IMR-90 (cell line): ENCODE results near the gene FOXP4. TPM values are rescaled to one million over a fixed set of nuclear protein-coding genes. Genes with fewer than 3 reads are reported as not detected.

Experiments
- ATAC-seq: fragments of 200-7000 bp; cut with Tn5 transposase; 2 replicates; pipeline ENCODE4 v1.9.1; 2020; ENCODE audit warnings: low read depth, mild to moderate bottlenecking, moderate library complexity
- BruUV-seq: library from RNA; stranded (reverse); fragments of 400-500 nt; replicated peaks from 2 replicates; lab custom pipeline; 2021; lab: Mats Ljungman, UMichigan
- CTCF ChIA-PET: fragments of 300-600 bp; formaldehyde crosslinking; extraction: SDS; loops from one replicate; lab custom pipeline; 2021; ENCODE audit warnings: antibody characterized with exemption; lab: Yijun Ruan, JAX
- POLR2A ChIA-PET: fragments of 300-600 bp; sonication (Branson Sonifier 250); formaldehyde crosslinking; loops from one replicate; lab custom pipeline; 2022; ENCODE audit warnings: antibody characterized with exemption; ENCODE audit not compliant: unreplicated experiment; lab: Charles Lee
- DNase-seq: peaks from one replicate; pipeline ENCODE4 v3.0.0; 2013
- H2AFZ ChIP-seq: replicated peaks from 2 replicates; pipeline ENCODE3; 2013; ENCODE audit warnings: low read length, mild to moderate bottlenecking; ENCODE audit not compliant: poor library complexity
- H2AK5ac ChIP-seq: 2 replicates; pipeline ENCODE4 v1.6.1; 2013; ENCODE audit warnings: low read depth, low read length, inconsistent platforms
- H2AK9ac ChIP-seq: replicated peaks from 2 replicates; pipeline ENCODE3; 2013; ENCODE audit warnings: mild to moderate bottlenecking, low read depth, low read length, moderate library complexity; ENCODE audit not compliant: poor library complexity
- H2BK120ac ChIP-seq: 2 replicates; pipeline ENCODE4 v1.6.1; 2013; ENCODE audit warnings: low read depth, low read length, inconsistent platforms
- H2BK15ac ChIP-seq: 3 replicates; pipeline ENCODE4 v1.6.1; 2013; ENCODE audit warnings: low read depth, low read length, inconsistent platforms
- H2BK20ac ChIP-seq: 2 replicates; pipeline ENCODE4 v1.6.1; 2013; ENCODE audit warnings: low read depth, mild to moderate bottlenecking, inconsistent platforms, low read length, moderate library complexity
- H2BK5ac ChIP-seq: 2 replicates; pipeline ENCODE4 v1.6.1; 2013; ENCODE audit warnings: mild to moderate bottlenecking, low read depth, low read length, inconsistent platforms; ENCODE audit not compliant: poor library complexity, severe bottlenecking
- H3K14ac ChIP-seq: replicated peaks from 2 replicates; pipeline ENCODE4 v1.6.1; 2013; ENCODE audit warnings: low read depth, low read length, inconsistent platforms
- H3K18ac ChIP-seq: 2 replicates; pipeline ENCODE4 v1.6.1; 2013; ENCODE audit warnings: low read depth, low read length, control low read depth
- H3K23ac ChIP-seq: 2 replicates; pipeline ENCODE4 v1.6.1; 2013; ENCODE audit warnings: low read depth, low read length, inconsistent platforms
- H3K27ac ChIP-seq: 2 replicates; pipeline ENCODE4 v1.5.1; 2013; ENCODE audit warnings: mild to moderate bottlenecking, control low read depth, low read length; ENCODE audit not compliant: insufficient read depth
- H3K27me3 ChIP-seq: 2 replicates; pipeline ENCODE4 v1.6.1; 2013; ENCODE audit warnings: low read length; ENCODE audit not compliant: control insufficient read depth, insufficient read depth
- H3K36me3 ChIP-seq: 2 replicates; pipeline ENCODE4 v1.6.1; 2013; ENCODE audit warnings: low read length, mixed read lengths; ENCODE audit not compliant: control insufficient read depth, insufficient read depth
- H3K4ac ChIP-seq: 2 replicates; pipeline ENCODE4 v1.6.1; 2013; ENCODE audit warnings: low read depth, low read length, inconsistent platforms
- H3K4me1 ChIP-seq: 2 replicates; pipeline ENCODE4 v1.6.1; 2013; ENCODE audit warnings: low read length, mixed read lengths; ENCODE audit not compliant: control insufficient read depth, insufficient read depth
- H3K4me2 ChIP-seq: 2 replicates; pipeline ENCODE4 v1.6.1; 2013; ENCODE audit warnings: low read depth, mild to moderate bottlenecking, control low read depth, low read length, moderate library complexity
- H3K4me3 ChIP-seq: 2 replicates; pipeline ENCODE4 v1.5.1; 2013; ENCODE audit warnings: low read depth, mild to moderate bottlenecking, control low read depth, low read length, moderate library complexity; ENCODE audit not compliant: insufficient read depth
- H3K56ac ChIP-seq: 2 replicates; pipeline ENCODE4 v1.6.1; 2013; ENCODE audit warnings: low read length, inconsistent platforms; ENCODE audit not compliant: insufficient read depth; ENCODE audit errors: extremely low read depth
- H3K79me1 ChIP-seq, 2 experiments: 2 replicates each; pipeline ENCODE4 v1.6.1; 2013; ENCODE audit warnings: low read length in 2 of 2, inconsistent platforms in 1 of 2, low read depth in 1 of 2
- H3K9ac ChIP-seq: 2 replicates; pipeline ENCODE4 v1.6.1; 2013; ENCODE audit warnings: low read depth, low read length, control low read depth
- H3K9me1 ChIP-seq: 2 replicates; pipeline ENCODE4 v1.6.1; 2013; ENCODE audit warnings: low read length, inconsistent platforms; ENCODE audit not compliant: insufficient read depth
- H3K9me3 ChIP-seq: 2 replicates; pipeline ENCODE4 v1.6.1; 2013; ENCODE audit warnings: low read length; ENCODE audit not compliant: control insufficient read depth, insufficient read depth
- H4K20me1 ChIP-seq: 2 replicates; pipeline ENCODE4 v1.6.1; 2013; ENCODE audit warnings: low read length, inconsistent platforms; ENCODE audit not compliant: insufficient read depth
- H4K5ac ChIP-seq: 2 replicates; pipeline ENCODE4 v1.6.1; 2013; ENCODE audit warnings: mild to moderate bottlenecking, low read depth, low read length, control low read depth
- H4K8ac ChIP-seq, 2 experiments: 2 replicates each; pipeline ENCODE4 v1.6.1; 2013; ENCODE audit warnings: low read depth in 2 of 2, low read length in 2 of 2, control low read depth in 1 of 2, inconsistent platforms in 1 of 2
- H4K91ac ChIP-seq: 2 replicates; pipeline ENCODE4 v1.6.1; 2013; ENCODE audit warnings: low read depth, low read length, inconsistent platforms; ENCODE audit not compliant: insufficient read depth
- CHD1 ChIP-seq: IDR thresholded peaks from 2 replicates; pipeline ENCODE4 v1.6.1; 2012; ENCODE audit warnings: low read depth, low read length, improper control_type of control experiment
- MAZ ChIP-seq: IDR thresholded peaks from 2 replicates; pipeline ENCODE4 v1.6.1; 2012; ENCODE audit warnings: low read depth, mild to moderate bottlenecking, low read length, improper control_type of control experiment, moderate library complexity, borderline replicate concordance
- WGBS, 2 experiments: methylation state at CpG; one replicate each; pipeline versions ENCODE4 v1.1.5 to v1.1.7; 2013; ENCODE audit warnings: missing lambda C conversion rate in 2 of 2; ENCODE audit not compliant: insufficient read length in 1 of 2; ENCODE audit errors: extremely low coverage in 2 of 2; 5-methylcytosine and 5-hydroxymethylcytosine counted together
- dilution Hi-C: fragments of 300-500 bp; cut with HindIII; formaldehyde crosslinking; loops from one replicate; pipeline ENCODE4 v1.14.3; 2018; ENCODE audit warnings: low sequenced_read_pairs; ENCODE audit not compliant: unreplicated experiment
- in situ Hi-C: fragments of 300-500 bp; cut with MboI; formaldehyde crosslinking; loops from 3 replicates; pipeline ENCODE4 v1.14.3; 2019; ENCODE audit warnings: low sequenced_read_pairs, inconsistent platforms, mixed read lengths
- intact Hi-C: fragments of 100-400 bp; cut with micrococcal nuclease; formaldehyde crosslinking; loops from 2 replicates; pipeline ENCODE4 v1.10.0; 2022
- polyA plus RNA-seq, 3 experiments: library from polyadenylated mRNA; depleted of rRNA; stranded (reverse); fragments of >200 nt; gene quantifications; 2 replicates each; pipeline ENCODE4 v1.2.3, GENCODE V29; 2012; ENCODE audit warnings: low replicate concordance in 1 of 3
- total RNA-seq: library from RNA; depleted of rRNA; stranded (reverse); fragments of >200 nt; gene quantifications from 2 replicates; pipeline ENCODE4 v1.2.3, GENCODE V29; 2012

The FOXP4 gene
- total and polyA plus RNA-seq, 2 of the 4 experiments (the other 2 are of a cell fraction) = 0.72 to 9.5 TPM

DNA sequence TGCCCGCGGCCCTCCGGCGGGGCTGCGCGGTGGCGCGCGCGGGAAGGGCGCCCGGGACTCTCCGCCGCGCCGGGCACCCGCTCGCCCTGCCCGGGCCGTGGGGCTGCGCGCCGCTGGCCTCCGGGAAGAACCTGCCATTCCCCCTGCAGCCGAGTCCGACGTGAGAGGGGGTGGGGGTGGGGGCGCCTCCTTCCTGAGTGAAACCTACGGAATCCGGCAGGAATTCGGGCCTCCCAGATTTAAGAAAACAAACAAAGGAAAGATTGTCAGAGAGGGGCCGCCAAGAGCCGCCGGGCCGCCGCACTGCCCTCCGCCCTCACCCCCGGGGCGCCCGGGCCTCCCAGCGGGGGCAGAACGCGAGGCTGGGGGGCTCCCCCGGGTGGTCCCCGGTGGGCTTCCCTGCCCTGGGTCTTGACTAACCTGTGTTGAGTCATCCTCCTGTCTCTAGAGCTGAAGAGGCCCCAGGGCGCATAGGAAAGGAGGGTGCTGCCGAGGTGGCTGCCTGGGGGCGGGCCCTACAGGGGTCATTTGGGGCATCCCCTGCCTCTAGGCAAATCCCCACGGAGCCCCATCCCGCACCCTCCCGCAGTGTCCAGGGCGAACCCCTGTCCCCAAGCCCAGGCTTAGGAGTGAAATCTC, 42.2 kb upstream of the FOXP4 start:
- Histone ChIP-seq H3K4me2 (peak overlapping the region; percentile 65; the same call in 1 of the 2 replicates), H3K9ac (no peak overlapping the region), H2BK5ac (no peak overlapping the region), H3K14ac (no peak overlapping the region), H3K4me1 (peaks cover 6% of the 10 kb centered on the region), H4K91ac (peak overlapping the region; percentile 85), H3K27ac (no peak overlapping the region; the same call in 1 of the 2 replicates), H3K79me1 (no peaks in the 10 kb centered on the region), H2AFZ (peak overlapping the region; percentile 81), H2AK9ac (peak overlapping the region; percentile 73), H2BK20ac (peak overlapping the region; percentile 64), H3K18ac (no peak overlapping the region), H3K4me3 (peak overlapping the region; percentile 17), H3K27me3 (peaks cover 17% of the 10 kb centered on the region; the same call in 1 of the 2 replicates), H3K36me3 (no peaks in the 10 kb centered on the region), H4K5ac (no peak overlapping the region), H3K9me3 (no peaks in the 10 kb centered on the region), H4K8ac (peak overlapping the region; percentile 46 to 76; a peak in 2 of 4 replicates), H4K20me1 (0 out of 2 replicates have a peak, but pooled peaks cover 5% of the 10 kb centered on the region), H3K9me1 (no peaks in the 10 kb centered on the region), H3K4ac (peak overlapping the region; percentile 55), H2BK15ac (peak overlapping the region; percentile 83; the same call in 1 of the 3 replicates), H2BK120ac (peak overlapping the region; percentile 83), H3K23ac (0 out of 2 replicates have a peak overlapping the region, but pooled peaks have one; percentile 74), H3K56ac (no peak overlapping the region), H2AK5ac (no peak overlapping the region)
- intact Hi-C loops (no loop called here), dilution Hi-C loops (no loop called here), in situ Hi-C loops (no loop called here)
- TF ChIP-seq MAZ (peak; percentile 70), CHD1 (no peak)
- whole genome bisulfite sequencing, 2 experiments = no CpG with 5 or more reads among the region's 52 CpGs
- ChIA-PET POLR2A (interaction anchor here (0.6 kb wide), 1 partner anchor 83 kb away, joined by 8 read pairs; no protein-coding TSS in a partner anchor), CTCF (no interaction called here)
- ATAC-seq = peak; percentile 63
- DNase-seq = peak; percentile 73
- no TSS peak for BruUV-seq
